Hematopoietic multipotent progenitor cell treated with erythropoietin and hydrocortisone succinate and interleukin-3 and kit ligand, for 8 days (in vitro differentiated cells): Measurements from ENCODE around the gene SLC25A1.

Experiments used
- DNase-seq: peaks from one replicate; pipeline ENCODE4 v3.0.0-alpha.2; 2015

The SLC25A1 gene

DNA sequence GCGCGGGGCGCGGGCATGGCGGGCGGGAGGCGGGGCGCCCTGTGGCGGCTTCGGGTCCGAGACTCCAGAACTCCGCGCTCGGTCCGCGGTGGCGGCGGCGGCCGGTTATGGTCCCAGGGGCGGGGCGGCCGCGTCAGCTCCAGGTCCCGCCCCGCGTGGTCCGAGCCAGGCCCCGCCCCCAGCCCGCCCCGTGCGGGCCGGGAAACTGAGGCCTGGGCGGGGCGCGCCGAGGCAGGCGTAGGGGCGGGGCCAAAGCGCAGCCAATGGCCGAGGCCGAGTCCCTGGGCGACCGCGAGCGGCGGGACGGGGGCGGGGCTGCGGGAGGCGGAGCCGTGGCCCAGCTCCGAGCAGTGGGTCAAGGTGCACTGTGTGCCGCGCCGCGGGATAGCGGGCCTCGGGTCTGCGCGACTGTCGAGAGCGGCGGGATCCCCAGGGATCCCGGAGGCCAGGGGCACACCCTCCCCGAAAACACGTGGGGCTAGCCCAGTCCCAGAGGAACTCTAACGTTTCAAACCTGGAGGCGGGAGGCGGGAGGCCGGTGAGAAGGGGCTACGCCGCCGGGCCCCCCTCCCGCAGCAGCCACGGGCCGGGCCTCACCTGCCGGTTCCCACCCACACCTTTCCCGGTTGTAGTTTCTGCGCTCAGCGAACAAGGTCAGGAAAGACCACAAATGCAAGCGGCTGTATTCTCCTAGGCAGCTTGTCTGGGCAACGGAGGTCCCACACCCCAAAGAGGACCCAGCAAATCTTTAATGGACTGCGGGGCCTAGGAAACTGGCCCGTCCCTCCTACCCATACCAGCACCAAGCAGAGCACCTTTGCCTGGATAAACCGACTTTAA lies at the start of gene SLC25A1:
TSS of gene SLC25A1 (minus strand) at position 80 of the 840 bp plus-strand sequence. CDS start at position 17, 63 bp downstream.
- peak; percentile 89 for DNase-seq

DNA sequence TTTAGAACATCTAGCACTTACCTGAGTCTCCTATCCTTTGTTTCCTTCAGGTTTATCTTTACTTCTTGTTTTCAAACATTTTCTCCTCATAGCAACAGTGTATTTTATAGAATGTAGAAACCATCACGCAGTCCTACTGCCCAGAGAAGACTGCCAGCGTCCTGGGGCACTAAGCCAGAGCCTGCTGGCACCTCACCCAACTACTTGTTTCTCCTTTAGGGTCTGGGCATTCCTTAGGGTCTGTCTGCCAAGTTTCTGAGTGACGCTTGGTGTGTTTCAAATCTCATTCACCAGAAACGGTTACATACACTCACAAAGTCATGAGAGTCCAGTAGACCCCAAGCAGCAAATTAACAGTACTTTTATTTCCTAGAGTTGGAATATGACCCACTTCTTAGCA lies 49.6 kb upstream of the SLC25A1 start:
- no peak for DNase-seq

DNA sequence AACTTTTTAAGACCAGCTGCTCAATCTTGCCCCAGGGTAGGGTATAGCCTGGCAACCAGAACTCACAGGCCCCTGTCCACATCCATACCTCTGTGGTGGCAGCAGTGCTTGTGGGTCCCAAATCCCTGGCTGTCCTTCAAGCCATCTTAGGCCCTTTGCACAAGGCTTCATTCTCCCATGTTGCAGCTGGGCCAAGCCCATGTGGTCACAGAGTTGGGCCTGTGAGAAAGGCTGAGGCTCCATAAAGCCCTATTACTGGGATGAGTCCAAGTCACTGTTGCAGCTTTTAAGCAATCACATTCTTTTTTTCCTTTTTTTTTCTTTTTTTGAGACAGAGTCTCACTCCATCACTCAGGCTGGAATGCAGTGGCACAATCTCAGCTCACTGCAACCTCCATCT lies 47.9 kb upstream of the SLC25A1 start:
- DNase-seq: no peak

DNA sequence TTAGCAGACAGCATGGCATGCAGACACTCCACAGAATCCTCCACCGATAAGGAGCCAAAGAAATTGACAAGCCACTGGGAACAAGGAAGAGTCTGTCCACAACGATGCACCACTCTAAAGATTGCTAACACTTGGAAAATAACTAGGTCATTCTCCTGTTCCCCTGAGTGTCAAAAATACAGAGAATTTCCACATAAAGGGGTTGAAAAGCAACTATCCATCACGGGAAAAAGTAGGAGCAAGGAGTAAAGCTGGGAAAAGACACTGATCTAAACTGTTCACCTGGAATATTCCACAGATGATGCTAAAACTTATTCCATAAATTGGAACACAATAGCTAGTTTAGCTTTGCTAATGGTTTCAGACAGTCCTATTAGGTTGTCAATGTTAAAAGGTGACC lies 47.0 kb upstream of the SLC25A1 start:
- no peak for DNase-seq

DNA sequence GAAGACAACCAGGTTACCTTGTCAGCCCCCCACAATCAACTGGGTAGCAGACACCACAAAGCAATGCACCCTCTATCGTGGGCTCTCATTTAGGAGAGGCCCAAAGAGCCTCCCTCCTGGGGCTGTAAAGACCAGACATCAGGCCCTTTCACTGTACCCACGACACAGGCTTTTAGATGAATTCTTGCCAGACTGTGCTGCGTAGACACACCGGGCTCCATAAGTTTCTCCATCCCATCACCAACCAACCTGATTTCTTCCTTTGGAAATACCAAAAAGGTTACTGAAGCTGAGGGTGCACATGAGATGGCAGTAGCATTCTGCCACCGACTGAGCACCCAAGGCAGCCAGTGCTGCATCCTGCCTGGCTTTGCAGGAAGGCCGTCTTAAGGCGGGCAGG lies 46.4 kb upstream of the SLC25A1 start:
- DNase-seq: no peak

DNA sequence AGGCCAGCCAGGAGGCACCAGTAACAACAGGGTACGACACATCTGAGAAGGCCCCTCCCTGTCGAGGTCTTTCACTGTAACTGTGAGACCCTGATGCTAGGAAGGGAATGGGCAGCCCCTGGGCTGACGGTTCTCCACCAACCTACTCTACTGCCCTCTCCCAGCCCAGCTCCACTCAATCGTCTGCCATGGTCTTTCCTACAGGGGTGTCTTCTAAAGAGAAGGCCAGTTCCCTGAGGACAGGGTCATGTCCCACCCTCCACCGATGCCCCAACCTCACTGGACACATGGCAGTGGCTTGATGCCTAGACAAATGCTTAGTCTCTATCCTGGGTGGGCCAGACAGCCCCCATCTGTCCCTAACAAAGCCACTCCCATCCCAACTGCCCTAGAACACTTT lies 46.0 kb upstream of the SLC25A1 start:
- no peak for DNase-seq

DNA sequence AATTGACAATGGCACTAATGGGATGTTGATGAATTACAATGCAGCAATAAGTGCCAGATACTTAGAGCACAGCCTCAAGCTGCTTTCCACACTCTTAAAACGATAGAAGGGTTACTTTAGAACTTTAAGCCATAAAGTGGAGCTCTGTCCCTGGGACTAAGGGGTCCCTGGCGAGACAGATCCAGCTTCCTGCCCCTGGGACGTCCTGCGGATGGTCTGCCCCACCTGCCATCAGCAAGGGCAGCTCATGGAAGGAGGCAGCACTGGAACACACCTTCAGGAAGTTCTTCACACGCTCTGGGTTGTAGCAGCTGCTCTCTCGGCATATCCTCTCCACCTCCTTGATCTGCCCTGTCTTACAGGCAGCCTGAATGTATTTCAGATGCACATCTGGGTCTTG lies 45.1 kb upstream of the SLC25A1 start:
- no peak for DNase-seq

DNA sequence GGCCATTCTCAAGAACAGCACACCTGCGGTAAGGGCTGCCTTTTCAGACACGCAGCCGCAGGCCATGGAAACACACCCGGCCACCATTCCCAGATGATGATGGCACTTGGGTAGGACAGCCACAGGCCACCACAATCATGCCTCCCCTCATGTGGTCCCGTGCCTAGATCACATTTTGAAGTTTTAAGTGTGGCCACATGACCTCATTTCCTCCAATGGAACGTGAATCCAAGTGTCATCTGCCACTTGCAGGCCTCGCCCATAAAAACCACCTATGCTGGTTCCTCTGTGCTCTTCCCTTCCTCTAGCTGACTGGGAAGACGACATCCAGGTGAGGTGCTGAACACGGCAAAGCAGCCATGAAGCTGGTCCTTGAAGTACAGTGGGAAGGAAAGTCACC lies 44.6 kb upstream of the SLC25A1 start:
- no peak for DNase-seq

DNA sequence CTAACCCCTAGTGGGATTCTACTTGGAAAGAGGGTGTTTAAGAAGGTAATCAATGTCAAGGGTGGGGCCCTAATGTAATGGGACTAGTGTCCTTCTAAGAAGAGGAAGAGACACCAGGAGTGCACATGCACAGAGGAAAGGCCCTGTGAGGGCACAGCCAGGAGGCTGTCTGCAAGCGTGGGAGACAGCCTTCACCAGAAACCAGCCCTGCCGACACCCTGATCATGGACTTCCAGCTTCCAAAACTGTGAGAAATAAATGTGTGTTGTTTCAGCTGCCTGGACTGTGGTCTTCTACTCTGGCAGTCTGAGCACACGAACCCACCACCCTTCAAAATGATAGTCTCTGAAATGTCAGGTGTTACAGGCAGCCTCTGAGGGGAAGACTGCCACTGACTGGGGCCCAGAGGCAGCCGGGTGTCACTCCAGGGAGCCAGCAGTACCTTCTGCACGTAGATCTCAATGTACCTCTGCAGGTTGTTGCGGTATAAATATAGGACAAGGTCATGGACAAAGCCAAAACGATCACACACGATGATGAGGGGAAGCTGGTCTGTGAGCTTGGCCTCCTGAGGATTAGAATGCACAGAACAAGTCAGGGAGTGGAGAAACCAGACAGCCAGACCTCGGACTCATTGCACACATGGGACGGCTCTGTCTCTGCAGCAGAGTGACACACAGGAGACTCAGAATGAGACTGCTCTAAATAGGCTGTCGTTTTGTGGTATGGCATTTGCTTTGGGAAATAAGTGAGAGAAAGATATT lies 43.9 kb upstream of the SLC25A1 start:
- no peak for DNase-seq

DNA sequence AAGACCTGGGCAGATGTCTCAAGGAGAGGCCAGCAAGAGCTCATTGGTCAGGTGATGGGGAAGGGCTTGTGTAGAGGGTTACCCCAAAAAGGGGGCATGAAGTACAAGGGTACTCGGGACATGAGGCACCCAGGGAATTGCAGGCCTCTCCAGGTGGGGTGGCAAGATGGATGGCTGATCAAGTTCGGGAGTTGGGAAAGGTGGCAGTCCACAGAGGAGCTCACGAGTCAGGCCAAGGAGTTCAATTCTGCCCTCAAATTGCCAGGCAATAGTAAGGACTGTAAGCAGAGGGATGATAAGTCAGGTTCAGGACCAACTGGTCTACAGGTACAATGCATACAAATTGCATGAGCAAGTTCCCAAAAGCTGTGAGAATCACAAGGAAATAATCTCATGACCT lies 42.3 kb upstream of the SLC25A1 start:
- DNase-seq: no peak

DNA sequence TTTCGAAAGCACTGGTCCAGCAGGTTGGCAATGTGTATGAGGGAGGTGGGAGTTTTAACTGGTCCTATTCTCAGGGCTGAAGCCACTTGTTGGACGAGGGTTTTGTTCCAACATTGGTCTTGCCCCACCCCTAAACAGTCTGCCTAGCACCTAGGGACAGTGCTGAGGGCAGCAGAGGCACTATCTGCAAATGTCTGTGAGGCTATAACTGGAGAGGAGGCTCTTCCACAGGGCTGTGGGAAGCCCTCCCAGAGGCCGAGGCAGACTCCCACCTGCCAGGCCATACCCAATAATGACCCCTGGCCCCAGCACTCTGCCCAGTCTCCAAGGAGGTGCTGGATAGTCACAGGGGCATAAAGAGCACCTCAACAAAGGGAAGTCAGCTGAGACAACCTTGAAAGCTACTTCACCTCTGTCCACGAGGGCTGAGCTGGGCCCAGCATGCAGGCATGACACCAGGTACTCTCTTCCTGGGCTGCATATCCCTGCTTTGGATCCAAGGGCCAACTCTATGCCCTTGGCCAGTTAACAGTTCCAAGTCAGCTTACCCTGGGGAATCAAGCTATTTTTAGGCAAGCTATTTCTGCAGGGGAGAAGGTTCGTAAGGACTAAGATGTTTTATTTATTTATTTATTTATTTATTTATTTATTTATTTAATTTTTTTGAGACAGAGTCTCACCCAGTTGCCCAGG lies 40.2 kb upstream of the SLC25A1 start:
- DNase-seq: no peak

DNA sequence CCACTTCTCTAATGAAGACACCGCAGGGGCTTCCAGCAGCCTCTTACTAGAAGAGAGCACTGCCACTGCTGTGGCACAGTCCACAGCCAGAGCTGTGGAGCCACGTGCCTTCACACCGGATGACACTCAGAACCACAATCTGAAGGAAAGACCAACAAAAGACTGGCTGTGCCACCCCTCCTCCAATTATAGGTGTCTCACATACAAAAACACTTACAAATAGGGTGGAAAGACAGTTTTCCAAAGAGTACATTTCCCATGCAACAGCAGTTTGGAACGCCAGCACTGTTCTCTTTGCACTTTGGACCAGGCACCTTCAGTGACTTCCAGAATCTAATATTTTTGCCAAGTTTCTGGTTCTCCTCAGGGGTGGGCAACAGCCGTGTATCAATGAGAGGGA lies 38.0 kb upstream of the SLC25A1 start:
- no peak for DNase-seq

DNA sequence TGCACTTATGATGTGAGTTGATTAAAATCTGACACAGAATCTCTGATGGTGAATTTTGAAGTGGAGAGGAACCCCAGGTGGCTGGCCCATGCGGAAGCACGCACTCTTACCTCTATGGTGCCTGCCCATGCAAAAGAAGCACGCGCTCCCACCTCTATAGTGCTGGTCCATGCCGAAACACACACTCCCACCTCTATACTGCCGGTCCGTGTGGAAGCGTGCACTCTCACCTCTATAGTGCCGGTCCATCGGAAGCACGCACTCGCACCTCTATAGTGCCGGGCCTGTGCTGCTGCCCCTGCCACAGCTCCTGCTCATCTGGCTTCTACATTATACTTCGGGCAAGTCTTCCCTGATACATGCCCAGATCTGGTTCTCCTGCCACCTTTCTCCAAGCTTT lies 36.8 kb upstream of the SLC25A1 start:
- no peak for DNase-seq

DNA sequence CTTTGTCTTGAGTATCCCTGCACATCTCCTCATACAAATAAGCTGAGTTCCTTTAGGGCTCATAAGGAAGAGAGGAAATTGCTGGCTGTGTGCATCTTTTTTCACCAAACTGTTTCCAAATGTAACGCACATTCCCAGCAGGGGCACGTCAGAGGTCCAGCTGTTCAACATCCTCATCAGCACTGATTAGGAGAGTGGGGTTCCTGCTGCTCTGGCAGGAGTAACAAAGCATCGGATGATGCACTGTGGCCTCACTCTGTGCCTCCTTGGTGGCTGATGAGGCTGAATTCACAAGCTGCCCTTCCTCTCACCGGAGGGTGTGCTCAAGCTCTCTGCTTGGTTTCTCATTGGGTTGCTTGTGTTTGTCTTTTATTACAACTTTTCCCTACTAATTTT lies 35.5 kb upstream of the SLC25A1 start:
- DNase-seq: no peak

DNA sequence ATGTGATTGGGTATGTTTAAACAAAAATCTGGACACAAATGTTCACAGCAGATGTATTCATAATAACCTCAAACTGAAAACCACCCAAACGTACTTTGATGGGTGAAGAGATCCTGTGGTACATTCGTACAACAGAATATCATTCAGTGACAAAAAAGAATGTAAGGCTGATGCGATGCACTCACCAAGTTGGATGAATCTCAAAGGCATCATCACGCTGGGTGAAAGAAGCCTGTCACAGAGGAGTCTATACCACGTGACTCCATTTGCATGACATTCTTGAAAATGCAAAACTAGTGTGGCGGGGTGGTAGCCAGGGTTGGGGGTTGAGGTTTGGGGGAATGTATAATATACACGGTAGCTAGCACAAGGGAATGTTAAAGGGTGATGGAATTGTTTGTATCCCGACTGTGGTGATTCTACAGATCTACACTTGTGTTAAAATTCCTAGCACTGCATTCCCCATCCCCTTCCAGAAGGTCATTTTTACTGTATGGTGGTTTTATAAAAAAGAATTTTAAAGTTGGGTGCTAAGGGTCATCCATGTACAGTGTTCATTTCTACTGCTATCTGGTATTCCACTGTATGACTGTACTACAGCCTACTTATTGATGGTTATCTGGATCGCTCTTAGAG lies 35.0 kb upstream of the SLC25A1 start:
- no peak for DNase-seq

DNA sequence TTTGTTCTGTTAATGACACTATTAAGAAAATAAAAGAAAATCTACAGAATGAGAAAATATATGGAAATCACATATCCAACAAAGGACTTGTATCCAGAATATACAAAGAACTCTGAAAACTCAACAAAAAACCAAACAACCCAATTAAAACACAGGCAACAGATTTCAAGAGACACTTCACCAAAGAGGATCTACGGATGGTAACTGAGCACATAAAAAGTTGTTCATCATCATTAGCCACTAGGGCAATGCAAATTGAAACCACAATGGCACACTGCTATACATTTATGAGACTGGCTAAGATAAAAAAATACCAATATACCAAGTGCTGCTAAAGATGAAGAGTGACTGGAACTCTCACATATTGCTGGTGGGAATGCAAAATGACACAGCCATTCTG lies 34.5 kb upstream of the SLC25A1 start:
- no peak for DNase-seq

DNA sequence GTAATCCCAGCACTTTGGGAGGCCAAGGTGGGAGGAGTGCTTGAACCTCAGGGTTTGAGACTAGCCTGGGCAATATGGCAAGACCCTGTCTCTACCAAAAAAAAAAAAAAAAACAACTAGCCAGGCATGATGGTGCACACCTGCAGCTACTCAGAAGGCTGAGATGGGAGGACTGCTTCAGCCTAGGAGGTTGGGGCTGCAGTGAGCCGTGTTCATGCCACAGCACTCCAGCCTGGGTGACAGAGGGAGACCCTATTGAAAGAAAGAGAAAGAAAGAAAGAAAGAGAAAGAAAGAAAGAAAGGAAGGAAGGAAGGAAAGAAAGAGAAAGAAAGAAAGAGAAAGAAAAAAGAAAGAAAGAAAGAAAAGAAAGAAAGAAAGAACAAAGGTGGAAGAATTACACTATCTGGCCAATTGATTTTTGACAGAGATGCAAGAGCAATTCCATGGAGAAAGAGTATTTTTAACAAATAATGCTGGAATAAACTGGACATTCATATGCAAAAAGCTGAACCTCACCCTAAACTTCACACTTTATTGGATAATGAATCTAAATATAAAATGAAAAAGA lies 33.9 kb upstream of the SLC25A1 start:
- no peak for DNase-seq

DNA sequence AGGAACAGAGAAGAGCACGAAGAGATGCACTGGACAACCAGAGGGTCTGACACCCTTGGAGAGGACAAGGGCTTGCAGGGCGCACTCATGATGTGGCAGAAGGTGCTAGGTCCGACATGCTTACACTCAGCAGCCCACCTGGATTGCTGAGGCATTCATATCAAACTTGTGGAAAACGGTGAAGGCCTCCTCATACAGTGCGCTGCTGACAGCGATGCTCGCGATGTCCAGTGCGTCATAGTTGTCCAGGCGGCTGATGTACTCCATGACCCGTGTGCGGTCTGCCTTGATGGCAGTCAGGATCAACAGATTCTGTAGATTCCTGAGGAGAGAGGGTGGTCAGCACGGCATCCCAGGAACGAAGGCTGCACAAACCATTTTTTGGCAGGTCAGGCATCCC lies 31.7 kb upstream of the SLC25A1 start:
- no peak for DNase-seq

DNA sequence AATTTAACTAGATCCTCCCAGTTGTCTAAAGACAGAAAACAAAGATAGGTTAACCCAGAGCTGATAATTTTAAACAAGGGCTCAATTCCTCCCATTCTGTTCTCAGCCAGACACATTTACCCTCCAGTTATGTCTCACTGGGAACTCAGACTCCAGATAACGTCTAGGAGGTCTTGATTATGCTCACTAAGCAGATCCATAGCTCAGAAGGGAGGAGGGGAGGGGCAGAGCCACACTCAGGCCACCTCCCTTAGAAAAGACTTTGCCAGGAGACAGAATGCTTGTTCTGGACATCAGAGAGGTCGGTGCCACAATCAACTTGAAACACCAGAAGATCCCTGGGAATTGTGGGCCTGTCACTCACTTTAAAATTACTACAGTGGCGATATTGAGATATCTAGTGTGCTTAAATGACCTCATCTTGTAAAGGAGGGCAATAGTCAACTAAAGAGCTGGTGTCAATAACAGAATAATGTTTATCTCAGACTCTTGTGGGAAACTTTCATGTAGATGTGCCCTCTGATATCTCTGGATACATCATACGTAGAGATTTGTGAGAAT lies 29.8 kb upstream of the SLC25A1 start:
- no peak for DNase-seq

DNA sequence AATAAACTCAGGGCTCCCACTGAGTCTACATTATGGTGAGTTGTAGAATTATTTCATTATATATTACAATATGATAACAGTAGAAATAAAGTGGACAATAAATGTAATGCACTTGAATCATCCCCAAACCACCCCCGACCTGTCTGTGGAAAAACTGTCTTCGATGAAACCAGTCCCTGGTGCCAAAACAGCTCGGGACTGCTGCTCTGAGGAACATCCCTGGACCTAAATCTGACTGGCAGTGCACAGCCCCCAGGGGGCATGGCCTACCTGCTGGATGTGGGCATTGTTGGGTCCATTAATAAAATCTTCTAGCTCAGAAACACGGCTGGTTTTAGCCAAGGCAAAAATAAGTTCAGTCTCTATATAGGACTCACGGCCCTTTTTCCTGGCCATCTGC lies 29.3 kb upstream of the SLC25A1 start:
- DNase-seq: no peak

DNA sequence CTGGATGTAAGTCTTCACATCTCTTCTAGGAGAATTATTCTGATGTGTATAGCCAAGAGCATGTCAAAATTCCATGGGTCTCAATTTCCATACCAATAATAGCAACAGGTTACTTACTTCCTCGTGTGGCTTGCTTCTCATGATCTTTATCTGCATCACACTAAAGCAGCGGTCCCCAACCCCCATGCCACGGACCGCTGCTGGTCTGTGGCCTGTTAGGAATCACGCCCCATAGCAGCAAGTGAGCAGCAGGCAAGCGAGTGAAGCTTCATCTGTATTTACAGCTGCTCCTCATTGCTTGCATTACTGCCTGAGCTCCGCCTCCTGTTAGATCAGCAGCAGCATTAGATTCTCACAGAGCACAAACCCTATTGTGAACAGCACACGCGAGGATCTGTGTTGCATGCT lies 28.9 kb upstream of the SLC25A1 start:
- DNase-seq: no peak

DNA sequence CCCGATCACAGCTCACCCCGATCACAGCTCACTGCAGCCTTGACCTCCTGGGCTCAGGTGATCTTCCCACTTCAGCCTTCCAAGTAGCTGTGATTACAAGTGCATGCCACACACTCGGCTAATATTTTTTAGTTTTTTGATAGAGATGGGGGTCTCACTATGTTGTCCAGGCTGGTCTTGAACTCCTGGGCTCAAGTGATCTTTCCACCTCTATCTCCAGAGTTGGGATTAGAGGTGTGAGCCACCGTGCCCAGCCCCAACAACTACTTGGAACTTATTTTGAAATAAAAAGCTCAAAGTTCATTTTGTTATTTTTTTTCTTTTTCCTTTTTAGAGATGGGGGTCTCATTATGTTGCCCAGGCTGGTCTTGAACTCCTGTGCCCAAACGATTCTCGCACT lies 27.8 kb upstream of the SLC25A1 start:
- DNase-seq: no peak

DNA sequence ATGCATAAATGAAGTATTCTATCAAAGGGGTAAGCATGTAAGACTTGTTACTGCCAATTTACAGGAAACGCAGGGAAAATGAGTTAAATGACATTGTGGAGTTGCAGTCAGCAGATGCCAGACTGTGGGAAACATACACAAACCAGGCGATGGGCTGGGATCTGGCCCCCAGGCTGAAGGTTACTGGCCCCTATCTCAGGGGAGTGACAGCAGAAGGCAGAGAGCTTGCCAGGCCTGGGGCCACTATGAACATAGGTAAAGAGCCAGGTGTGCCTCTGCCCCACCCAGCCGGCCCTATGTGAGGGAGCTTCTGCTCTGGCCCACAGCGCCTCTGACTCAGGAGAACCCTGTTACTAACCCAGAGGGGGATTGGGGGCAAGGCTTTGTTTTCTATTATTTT lies 26.1 kb upstream of the SLC25A1 start:
- no peak for DNase-seq
